GM18951 (cell line): Measurements from ENCODE around the gene POLR3A.
"Not testable (repeated sequence)": the region's sequence is repeated elsewhere in the genome, so short reads cannot be mapped to it uniquely, and the experiment has no call there.

Source experiments
- POLR2A ChIP-seq: IDR thresholded peaks from 4 replicates; pipeline ENCODE4 v1.6.1; 2011; ENCODE audit warnings: mild to moderate bottlenecking; ENCODE audit not compliant: insufficient read length, insufficient read depth; ENCODE audit errors: extremely low read depth
- in situ Hi-C: fragments of 300-500 bp; cut with MboI; formaldehyde crosslinking; loops from one replicate; pipeline ENCODE4 v1.12.0; 2022; ENCODE audit warnings: low sequenced_read_pairs, mixed read lengths, inconsistent platforms; ENCODE audit not compliant: unreplicated experiment

The POLR3A gene

DNA sequence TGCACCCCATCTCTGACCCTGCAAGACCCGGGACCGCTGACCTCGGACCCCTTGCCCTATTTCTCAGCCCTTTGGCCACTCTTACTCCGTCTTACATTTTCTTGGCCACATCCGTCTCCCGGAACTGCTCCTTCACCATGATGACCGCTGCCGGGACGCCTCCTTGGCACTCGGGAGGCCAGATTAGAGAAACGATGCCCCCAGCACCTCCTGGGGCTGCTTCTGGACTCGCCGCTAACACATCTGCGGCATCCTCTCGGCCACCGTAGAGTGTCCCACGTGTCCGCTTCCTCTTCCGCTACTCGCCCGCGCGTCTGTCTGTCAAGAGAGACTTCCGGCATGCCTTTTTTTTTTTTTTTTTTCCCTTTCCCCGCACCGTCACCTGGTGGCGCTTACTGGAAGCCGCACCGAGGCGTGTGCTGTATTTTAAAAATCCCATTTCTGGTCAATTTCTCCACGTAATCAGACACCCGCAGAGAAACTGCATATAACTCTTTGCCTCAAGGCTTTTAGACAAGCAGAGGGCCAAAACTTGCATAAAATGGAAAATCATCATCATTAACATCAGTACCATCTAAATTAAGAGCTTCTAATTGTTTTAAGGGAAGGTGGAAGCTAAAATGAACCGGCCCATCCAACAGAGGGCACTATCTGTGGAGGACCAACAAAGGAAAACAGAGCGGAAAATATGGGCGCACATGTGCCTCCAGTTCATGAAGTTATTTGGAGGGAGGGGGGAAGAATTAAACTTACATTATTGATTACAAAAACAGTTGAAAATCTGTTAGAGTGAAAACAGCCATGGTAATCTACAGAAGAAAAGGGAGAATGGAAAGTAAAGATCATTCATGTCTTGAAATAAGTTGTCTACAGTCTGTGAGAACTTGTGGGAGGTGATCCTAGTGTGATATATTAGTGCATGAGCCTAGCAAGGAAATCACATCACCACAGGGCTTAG is at the start of gene POLR3A:
Gene POLR3A (minus strand): TSS at position 247 of the 958 bp plus-strand sequence. CDS start 108 bp downstream, at position 139.
- in situ Hi-C loops: loop anchor here (25.0 kb wide), 1 partner anchor 1158 kb away; no protein-coding TSS in a partner anchor
- TF ChIP-seq POLR2A: peak; percentile 87

DNA sequence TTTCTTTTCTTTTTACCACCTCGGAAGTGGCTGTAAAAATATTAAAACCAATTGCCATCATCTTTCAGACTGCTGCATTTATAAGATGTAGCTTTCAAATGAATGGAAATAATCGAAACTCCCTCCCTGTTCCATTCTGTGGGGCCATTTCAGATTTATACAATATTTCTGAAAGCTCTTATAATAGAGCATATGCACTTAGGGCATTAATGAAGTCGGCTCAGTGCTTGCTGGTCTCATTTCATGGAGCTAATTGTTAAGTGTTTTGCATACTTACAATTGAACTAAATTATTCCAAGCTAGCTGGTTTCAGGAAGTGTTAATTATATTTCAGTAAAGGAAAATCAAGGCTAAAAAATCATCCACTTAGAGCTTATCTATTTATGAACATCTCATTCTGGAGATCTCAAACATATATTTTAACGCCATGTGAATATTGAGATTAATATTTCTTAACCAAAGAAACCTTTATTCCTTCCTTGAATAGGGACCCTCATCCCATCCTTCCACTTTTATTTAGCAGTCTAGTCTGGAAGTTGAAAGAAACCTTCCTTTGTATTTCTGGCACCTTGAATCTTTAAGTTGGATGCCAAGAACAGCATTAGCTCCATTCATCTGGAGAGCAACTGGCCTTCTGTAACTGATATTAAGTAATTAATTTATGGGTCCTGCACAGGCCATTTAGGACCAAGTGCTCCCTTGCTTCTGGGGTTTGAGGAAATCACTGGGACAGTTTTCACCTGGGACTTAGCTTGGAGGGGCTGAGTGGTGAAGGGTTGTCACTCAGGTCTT is 49.4 kb upstream of the POLR3A start:
- TF ChIP-seq POLR2A: no peak
- in situ Hi-C loops: no loop called here

DNA sequence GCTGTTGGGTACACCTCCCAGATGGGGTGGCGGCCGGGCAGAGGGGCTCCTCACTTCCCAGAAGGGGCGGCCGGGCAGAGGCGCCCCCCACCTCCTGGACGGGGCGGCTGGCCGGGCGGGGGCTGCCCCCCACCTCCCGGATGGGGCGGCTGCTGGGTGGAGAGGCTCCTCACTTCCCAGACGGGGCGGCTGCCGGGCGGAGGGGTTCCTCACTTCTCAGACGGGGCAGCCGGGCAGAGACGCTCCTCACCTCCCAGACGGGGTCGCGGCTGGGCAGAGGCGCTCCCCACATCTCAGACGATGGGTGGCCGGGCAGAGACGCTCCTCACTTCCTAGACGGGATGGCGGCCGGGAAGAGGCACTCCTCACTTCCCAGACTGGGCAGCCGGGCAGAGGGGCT is 46.5 kb upstream of the POLR3A start:
- in situ Hi-C loops: not testable (repeated sequence)

DNA sequence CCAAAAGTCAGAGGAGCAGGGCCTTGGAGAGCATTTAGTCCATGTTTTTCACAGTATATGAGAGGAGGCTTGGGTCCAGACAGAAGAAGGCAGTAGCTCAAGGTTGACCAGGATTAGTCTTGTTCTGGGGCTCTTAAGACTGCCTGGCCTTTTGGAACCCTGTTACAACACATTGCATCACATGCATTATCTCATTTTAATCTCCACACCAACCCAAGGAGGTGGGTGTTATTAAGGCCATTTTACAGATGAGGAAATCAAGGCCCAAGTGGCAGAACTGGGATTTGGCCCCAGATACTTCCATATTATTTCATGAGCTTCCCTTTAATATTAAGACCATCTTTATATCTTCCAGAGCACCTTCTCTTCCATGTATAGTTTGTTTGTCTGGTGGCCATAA is 43.2 kb upstream of the POLR3A start:
- in situ Hi-C loops: no loop called here
- no peak for TF ChIP-seq POLR2A

DNA sequence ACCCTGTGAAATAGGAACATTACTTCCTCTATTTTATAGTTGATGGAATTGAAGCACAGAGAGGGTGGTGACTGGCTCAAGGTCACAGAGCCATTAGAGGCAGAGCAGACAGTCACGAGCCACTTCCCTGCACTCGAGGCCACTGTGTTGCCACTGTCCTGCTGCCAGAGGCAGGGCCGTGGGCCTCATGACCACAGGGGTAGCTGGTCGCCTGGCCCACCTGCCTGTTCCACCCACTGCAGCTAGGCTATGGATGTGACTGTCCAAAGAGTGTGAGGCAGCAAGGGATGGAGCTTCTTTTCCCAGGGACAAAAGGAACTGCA is 42.5 kb upstream of the POLR3A start:
- TF ChIP-seq POLR2A: no peak
- in situ Hi-C loops: no loop called here

DNA sequence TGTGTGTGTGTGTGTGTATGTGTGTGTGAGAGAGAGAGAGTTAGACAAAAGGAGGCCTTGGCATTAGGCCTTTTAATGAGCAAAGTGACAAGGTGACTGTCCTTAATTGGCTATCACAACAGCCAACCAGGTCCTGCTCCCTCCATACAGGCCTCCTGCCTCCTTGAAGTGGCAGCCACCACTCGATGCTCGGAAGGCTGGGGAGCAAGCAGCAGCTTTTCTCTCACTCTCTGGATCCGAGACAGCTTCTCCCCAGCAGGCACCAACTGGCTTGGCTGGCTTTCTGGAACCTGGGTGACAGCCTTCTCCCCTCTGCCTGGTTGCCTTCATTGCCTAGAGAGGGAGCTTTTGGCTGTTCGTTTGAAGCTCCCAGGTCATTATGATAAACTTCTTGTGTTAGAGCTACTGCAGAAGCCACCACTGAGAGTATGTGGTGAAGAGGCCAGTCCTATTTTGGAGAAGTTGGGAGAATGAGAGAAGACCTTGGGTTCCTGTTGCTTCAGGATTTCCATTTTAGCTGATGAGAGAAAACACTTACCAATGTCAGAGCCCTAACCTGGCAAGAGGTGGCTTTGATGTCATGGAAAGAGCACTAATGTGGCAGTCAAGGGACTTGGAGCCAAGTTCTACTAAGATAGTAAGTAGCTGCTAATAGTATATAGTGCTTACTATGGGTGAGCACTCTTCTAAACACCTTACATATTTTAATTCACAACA is 42.0 kb upstream of the POLR3A start:
- no peak for TF ChIP-seq POLR2A
- in situ Hi-C loops: no loop called here

DNA sequence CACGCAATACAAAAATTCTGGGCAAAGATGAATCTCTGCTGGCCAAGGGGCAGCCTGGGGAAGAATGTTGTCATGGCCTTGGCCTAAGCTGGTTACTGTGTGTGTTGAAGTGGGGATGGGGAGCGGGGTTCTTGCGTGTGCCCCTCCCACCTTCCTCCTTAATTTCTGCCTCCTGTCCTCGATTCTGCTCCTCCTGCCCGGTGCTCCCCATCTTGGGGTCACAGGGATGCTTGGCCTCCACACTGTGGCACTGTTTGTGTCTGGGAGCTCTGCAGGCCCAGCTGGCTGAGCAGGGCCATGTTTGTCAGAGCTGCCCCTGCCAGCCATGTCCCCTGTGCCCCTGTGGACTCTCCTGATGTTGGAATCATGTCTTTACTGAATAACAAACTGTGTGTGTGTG is 41.4 kb upstream of the POLR3A start:
- in situ Hi-C loops: no loop called here
- no peak for TF ChIP-seq POLR2A

DNA sequence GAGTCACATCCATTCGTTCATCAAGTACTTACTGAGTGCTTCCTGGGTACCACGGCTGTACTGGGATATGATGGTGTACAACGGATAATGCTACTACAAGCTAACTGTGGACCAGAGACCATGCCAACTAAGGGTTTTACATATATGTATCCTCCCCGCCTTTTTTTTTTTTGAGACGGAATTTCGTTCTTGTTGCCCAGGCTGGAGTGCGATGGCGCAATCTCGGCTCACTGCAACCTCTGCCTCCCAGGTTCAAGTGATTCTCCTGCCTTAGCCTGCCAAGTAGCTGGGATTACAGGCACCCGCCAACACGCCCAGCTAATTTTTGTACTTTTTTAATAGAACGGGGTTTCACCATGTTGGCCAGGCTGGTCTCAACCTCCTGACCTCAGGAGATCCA is 40.7 kb upstream of the POLR3A start:
- in situ Hi-C loops: not testable (repeated sequence)

DNA sequence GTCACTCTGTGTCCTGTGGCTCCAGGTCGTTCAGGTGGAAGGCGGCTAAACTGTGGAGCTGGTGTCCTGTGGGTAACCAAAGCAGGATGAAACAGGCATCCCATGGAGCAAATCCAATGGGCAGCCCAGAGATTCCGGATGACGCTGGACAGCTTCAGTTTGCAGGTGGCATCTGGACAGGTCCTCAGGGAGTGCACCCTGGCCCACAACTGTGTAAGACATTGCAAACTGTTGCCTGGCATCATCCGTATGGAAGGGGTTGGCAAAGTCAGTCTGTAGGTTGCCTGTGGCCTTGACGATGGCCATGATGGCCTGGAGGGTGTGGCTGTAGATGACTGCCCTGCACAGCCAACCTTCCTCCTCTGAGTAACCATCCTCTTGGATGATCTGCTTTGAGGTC is 39.8 kb upstream of the POLR3A start:
- in situ Hi-C loops: no loop called here
- no peak for TF ChIP-seq POLR2A

DNA sequence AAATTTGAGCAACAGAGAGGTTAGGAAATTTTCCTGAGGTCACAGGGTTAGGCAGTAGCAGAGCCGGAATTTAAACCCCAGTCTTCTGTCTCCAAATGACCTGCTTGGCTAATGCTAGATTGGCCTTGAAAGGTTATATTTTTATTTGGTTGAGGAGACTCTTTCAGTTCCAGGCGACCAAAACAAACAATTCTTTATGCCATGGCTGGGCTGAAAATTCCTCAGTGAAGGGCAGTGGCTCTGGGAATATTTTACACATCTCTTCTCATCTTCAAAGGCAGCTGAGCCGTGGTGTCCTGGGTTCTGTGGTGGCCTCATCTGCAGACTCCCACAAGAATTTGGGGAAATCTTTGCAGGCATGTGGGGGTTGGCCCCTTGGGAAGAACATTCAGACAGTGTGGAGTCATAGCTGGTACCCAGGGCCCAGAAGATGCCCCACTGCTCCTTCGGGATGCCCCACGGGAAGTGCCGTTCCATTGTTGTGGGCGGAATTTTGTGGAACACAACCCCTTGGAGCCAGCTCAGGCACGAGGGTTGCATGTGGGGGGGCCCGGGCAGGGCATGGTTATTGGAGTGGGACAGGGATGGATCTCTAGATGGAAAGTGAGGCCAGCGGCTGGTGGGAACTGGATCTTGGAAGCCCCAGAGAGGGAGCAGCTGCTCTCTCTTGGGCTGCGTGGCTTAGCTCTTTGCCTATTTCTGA is 37.6 kb upstream of the POLR3A start:
- TF ChIP-seq POLR2A: no peak

DNA sequence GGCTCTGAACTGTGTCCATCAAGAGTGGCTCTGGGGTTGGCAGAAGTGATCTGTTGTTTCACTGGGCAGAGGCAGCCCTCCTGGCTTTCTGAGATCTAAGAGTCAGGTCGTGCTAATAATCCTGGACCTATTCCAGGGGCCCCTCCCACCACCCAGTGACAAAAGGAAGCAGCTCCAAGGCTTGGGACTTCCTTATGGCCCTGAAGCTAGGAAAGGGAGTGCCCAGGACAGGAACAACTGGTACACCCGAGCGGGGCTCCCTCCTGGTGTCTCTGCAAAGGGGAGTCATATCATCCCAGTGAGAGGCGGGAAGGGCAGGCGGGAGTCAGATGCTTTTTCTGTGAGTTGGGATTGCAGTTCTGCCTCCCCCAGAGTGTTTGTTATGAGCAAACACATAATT is 36.7 kb upstream of the POLR3A start:
- in situ Hi-C loops: no loop called here
- TF ChIP-seq POLR2A: no peak

More for the DNA sequence above, 37.6 kb upstream of the POLR3A start:
- in situ Hi-C loops: no loop called here

DNA sequence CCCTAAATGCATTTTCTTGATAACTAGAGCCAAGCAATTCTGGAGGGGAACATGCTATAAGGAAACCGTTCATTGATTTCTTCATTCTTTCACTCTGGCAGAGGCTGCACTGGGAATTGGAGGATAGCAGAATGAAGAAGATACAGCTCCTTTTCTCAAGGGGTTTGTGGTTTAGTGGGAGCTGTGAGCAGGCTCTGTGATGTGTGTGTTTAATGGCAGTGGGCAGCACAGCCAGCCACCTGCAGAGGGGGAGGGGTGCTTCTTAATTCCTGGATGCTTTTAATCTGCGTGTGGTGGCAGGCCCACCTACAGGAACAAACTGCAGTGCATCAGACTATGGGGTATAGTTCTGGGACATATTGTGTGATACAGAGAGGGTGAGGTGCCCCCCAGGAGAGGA is 36.3 kb upstream of the POLR3A start:
- in situ Hi-C loops: no loop called here
- no peak for TF ChIP-seq POLR2A

DNA sequence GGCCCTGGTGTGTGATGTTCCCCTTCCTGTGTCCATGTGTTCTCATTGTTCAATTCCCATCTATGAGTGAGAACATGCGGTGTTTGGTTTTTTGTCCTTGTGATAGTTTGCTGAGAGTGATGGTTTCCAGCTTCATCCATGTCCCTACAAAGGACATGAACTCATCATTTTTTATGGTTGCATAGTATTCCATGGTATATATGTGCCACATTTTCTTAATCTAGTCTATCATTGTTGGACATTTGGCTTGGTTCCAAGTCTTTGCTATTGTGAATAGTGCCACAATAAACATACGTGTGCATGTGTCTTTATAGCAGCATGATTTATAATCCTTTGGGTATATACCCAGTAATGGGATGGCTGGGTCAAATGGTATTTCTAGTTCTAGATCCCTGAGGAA is 35.6 kb upstream of the POLR3A start:
- in situ Hi-C loops: not testable (repeated sequence)
